Measurements from ENCODE around the gene IFIT3. TPM values are rescaled to one million over a fixed set of nuclear protein-coding genes. Genes with fewer than 3 reads are reported as not detected.
"Not testable (repeated sequence)": the region's sequence is repeated elsewhere in the genome, so short reads cannot be mapped to it uniquely, and the experiment has no call there.

IFIT3 gene, protein sequence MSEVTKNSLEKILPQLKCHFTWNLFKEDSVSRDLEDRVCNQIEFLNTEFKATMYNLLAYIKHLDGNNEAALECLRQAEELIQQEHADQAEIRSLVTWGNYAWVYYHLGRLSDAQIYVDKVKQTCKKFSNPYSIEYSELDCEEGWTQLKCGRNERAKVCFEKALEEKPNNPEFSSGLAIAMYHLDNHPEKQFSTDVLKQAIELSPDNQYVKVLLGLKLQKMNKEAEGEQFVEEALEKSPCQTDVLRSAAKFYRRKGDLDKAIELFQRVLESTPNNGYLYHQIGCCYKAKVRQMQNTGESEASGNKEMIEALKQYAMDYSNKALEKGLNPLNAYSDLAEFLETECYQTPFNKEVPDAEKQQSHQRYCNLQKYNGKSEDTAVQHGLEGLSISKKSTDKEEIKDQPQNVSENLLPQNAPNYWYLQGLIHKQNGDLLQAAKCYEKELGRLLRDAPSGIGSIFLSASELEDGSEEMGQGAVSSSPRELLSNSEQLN
- polyA plus RNA-seq (ENCODE audit: insufficient read length in 3 of 3) = 10 to 100 TPM; 17.4 to 19.1 (median 18.1) TPM

GRCh38 chr10:89327803-89328441 is at the start of gene IFIT3:
Gene IFIT3, plus strand, starts transcription at chr10:89327997. Its CDS starts 77 bp downstream, at chr10:89328074.
- peak; percentile 80 to 85 (median 85) for DNase-seq (ENCODE audit: low read depth in 3 of 3, low spot score in 2 of 3)

DNA sequence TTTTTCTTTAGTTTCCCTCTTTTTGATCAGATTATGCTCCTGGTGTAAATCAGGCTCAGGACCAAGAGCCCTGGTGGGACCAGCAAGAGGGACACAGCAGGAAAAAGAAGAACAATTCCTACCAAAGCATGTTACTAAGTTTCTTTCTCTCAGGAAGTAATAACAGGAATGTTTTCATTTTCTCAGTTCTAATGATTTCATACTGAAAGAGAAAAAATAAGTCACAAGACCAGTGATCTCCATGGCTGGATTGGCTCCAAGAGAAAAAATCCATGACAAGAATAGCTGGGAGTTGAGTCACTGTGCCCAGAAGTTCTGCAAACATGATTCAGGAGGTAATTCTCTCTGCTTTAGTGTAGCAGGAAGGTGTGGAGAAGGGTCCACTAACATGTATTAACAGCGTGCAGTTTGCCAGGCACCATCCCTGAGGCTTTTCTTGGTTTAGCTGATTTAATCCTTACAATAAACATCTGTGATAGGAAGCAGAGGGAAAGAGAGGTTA is 49.7 kb upstream of the IFIT3 start:
- peak in 1 of 3 donors; percentile 27 for DNase-seq (ENCODE audit: low read depth in 3 of 3, low spot score in 2 of 3)

GRCh38 chr10:89278900-89279392 is 48.9 kb upstream of the IFIT3 start:
- no peak for DNase-seq (ENCODE audit: low read depth in 3 of 3, low spot score in 2 of 3)

- no peak for DNase-seq (ENCODE audit: low read depth in 3 of 3, low spot score in 2 of 3)
Measured at GRCh38 chr10:89279421-89279869, 48.4 kb upstream of the IFIT3 start.

GRCh38 chr10:89280508-89280907 is 47.3 kb upstream of the IFIT3 start:
- no peak for DNase-seq (ENCODE audit: low read depth in 3 of 3, low spot score in 2 of 3)

- no peak for DNase-seq (ENCODE audit: low read depth in 3 of 3, low spot score in 2 of 3)
Measured at GRCh38 chr10:89281606-89282395, 46.0 kb upstream of the IFIT3 start.

GRCh38 chr10:89283025-89283935 is 44.5 kb upstream of the IFIT3 start:
- DNase-seq (ENCODE audit: low read depth in 3 of 3, low spot score in 2 of 3) = peak in 2 of 3 donors; percentile 27 to 49

DNA sequence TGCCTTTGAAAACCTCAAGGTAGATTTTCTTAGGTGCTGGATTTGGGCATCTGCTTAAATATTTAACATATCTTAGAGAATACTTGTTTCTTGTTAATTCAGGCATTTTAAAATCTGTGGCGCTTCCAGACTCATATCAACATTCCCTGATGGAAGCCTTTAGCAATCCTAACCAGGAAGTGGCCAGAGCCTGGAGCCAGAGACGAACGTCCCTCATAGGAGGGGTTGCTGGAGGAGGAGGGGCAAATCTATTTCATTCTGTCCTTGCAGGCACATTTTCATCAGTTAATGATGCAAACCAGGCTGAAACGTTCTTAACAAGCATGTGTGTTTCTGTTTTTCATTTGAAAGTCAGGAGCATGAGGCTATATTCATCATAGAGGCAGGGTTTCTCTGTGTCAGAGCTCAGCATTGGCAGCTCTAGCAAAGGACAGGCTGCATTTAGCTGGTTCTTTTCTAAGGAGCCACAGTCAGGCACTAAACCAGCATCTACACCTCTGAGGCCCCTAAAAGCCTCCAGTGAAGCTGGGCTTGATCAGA is 43.8 kb upstream of the IFIT3 start:
- peak in 2 of 3 donors; percentile 45 to 52 for DNase-seq (ENCODE audit: low read depth in 3 of 3, low spot score in 2 of 3)

DNA sequence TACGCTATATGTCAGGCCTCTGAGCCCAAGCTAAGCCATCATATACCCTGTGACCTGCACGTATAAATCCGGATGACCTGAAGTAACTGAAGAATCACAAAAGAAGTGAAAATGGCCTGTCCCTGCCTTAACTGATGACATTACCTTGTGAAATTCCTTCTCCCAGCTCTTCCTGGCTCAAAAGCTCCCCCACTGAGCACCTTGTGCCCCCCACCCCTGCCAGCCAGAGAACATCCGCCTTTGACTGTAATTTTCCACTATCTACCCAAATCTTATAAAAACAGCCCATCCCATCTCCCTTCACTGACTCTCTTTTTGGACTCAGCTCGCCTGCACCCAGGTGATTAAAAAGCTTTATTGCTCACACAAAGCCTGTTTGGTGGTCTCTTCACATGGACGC is 43.1 kb upstream of the IFIT3 start:
- DNase-seq (ENCODE audit: low read depth in 3 of 3, low spot score in 2 of 3) = not testable (repeated sequence)

DNA sequence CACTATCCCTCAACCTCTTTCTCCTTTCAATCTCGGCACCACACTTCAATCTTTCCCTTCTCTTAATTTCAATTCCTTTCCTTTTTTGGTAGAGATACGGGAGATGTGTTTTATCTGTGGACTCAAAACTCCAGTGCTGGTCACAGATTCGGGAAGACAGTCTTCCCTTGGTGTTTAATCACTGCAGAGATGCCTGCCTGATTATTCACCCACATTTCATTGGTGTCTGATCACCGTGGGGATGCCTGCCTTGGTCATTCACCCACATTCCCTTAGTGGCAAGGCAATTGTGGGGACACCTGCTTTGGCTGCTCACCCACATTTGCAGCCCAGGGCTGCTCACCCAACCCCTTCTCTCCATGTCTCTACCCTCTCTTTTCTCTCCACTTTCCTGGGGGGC is 42.5 kb upstream of the IFIT3 start:
- DNase-seq (ENCODE audit: low read depth in 3 of 3, low spot score in 2 of 3) = not testable (repeated sequence)

GRCh38 chr10:89294721-89295239 is 33.0 kb upstream of the IFIT3 start:
- DNase-seq (ENCODE audit: low read depth in 3 of 3, low spot score in 2 of 3) = no peak

- DNase-seq (ENCODE audit: low read depth in 3 of 3, low spot score in 2 of 3) = no peak
Measured at GRCh38 chr10:89295597-89295996, 32.2 kb upstream of the IFIT3 start.

DNA sequence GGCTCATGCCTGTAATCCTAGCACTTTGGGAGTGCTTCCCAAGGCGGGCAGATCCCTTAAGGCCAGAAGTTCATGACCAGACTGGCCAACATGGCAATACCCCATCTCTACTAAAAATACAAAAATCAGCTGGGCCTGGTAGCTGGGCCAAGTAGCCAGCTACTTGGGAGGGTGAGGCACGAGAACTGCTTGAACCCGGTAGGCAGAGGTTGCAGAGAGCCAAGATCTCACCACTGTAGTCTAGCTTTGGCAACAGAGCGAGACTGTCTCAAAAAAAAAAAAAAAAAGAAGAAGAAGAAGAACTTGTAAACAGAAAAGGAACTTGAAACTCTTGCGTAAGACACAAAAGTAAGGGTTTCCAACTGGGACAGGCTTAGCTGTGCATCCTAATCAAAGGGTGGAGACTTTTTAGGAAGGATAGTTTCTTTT is 31.6 kb upstream of the IFIT3 start:
- no peak for DNase-seq (ENCODE audit: low read depth in 3 of 3, low spot score in 2 of 3)

GRCh38 chr10:89297356-89297755 is 30.4 kb upstream of the IFIT3 start:
- DNase-seq (ENCODE audit: low read depth in 3 of 3, low spot score in 2 of 3) = no peak

- DNase-seq (ENCODE audit: low read depth in 3 of 3, low spot score in 2 of 3) = no peak
Measured at GRCh38 chr10:89297791-89298190, 30.0 kb upstream of the IFIT3 start.

DNA sequence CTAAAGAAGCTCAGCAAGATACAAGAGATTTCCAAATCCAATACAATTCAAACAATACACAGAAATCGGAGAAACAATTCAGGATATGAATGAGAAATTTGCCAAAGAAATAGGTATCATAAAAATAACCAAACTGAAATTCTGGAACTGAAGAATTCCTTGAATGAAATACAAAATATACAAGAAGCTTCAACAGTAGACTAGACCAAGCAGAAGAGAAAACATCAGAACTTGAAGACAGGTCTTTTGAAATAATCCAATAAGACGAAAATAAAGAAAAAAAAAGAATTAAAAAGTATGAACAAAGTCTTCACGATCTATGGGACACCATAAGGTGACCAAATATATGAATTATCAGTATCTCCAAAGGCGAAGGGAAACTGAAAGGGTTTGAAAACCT is 28.8 kb upstream of the IFIT3 start:
- DNase-seq (ENCODE audit: low read depth in 3 of 3, low spot score in 2 of 3) = no peak

DNA sequence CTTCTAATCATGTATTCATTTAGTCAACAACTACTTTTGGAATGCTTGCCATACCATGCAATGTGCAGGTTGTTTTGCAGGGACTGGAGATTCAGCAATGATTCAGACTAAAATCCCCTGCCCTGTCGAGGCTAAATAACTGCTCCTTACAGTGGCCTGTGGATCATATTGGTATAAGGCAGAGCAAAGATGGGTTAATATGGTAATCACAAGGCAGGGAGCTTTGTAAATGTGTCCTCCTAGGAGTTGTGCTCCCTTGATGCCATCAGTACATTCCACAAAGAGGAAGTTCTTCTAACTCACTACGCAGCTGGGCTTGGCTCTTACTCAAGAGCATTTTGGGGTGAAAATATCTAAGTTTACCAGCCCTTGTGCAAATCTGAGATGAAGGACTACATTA is 26.6 kb upstream of the IFIT3 start:
- DNase-seq (ENCODE audit: low read depth in 3 of 3, low spot score in 2 of 3) = no peak

GRCh38 chr10:89301721-89302445 is 25.9 kb upstream of the IFIT3 start, which contains the start of gene IFIT2:
Gene IFIT2, plus strand, starts transcription at chr10:89302046. Its CDS starts 78 bp downstream, at chr10:89302124.
- peak; percentile 50 to 67 (median 59) for DNase-seq (ENCODE audit: low read depth in 3 of 3, low spot score in 2 of 3)
